ENCODE data around the gene FAM193B. TPM values are rescaled to one million over a fixed set of nuclear protein-coding genes. Genes with fewer than 3 reads are reported as not detected.

The FAM193B gene
- total and polyA plus RNA-seq, 4 experiments from 2014 or later: 1.9 to 252 (median 120) TPM

DNA sequence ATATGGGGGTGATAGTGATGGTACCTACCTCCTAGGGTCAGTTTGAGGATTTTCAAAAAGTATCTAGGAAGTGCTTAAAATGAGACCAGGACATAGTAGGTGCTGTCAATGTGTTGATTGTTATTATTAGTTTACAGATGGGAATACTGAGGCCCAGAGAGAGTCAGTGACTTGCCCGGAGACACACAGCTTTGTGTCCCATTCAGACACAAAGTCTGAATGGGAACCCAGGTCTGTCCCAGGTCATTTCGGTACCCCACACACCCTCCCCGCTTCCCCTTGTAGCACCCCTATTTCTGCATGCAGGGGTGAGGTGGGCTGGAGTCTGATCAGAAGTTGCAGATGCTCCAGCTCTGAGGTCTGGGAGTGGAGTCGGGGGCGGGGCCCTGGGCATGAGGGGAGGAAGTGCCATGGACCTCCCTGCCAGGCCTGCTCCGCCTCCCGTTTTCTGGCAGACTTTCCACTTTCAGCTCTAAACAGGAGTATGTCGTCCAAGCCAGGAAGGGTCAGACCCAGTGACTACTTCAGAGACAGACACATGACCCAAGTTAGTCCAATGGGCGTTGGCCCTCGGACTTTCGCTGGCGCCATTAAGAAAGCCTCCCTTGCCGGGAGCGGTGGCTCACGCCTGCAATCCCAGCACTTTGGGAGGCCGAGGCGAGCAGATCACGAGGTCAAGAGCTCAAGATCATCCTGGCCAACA, 77.7 kb downstream of the FAM193B start:
- Mint-ChIP-seq H3K4me3 (peak overlapping the region in 2 of 8 donors; percentile 26 to 76), H3K4me1 (peaks cover 2 to 33% (median 12%) of the 10 kb centered on the region in 4 donors)

DNA sequence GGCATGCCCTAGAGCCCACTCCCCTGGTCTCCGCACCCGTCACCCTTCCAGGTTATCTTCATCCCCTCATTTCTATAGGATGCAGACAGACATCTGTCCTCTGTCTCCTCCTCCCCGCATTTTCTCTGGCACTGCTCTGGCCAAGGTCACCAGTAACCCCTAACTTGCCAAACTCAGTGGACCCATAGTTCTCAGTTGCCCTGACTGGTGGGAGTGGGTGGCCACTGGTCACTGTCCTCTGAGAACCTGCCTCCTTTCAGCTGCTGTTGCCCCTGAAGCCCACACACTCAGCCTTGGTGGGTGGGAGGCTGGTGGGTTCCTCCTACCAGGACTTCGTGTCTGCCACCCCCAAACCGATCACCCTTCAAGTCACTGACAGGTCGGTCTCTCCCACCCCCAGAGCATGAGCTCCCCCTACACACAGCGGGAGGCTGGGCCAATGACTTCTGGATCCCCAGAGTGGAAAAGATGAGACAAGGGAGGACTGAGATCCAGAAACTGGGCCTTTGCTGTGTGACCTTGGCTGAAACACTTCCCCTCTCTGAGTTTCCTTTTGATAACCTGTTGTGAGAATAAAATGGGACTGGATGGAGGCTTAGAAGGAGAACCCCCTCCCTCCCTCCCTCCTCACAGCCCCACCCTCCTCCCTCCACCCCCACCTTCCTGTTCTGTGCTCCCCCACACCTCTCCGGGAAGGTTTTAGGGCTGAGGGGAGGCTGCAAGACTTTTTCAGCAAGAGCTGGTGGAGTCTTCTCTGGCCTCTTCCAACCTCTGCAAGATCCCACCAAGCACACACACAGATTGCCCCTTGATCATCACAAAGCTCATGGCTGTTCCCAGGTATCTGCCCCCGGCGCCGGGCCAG, 78.6 kb downstream of the FAM193B start:
- intact Hi-C loops (cut with micrococcal nuclease): loop anchor here (2.0 kb wide), 1 partner anchor 21 kb away; the partner anchor contains the start of gene PDLIM7

More for the DNA sequence above, 77.7 kb downstream of the FAM193B start:
- Histone ChIP-seq H3K4me3 (ENCODE audit: low read length in 2 of 2) (no peak overlapping the region), H3K27me3 (ENCODE audit: insufficient read depth, low read length) (peaks cover 3% of the 10 kb centered on the region), H3K36me3 (ENCODE audit: insufficient read depth, low read length) (no peaks in the 10 kb centered on the region), H3K27ac (ENCODE audit: low read depth, low read length) (no peak overlapping the region), H3K4me1 (ENCODE audit: insufficient read depth, low read length) (peaks cover 5% of the 10 kb centered on the region), H3K9me3 (ENCODE audit: control insufficient read depth in 1 of 2, low read length in 2 of 2) (no peaks in the 10 kb centered on the region)
- CTCF ChIA-PET (ENCODE audit: partially characterized antibody): interaction anchor here (0.9 to 1.7 kb wide), 5 partner anchors 21 to 167 kb away, joined by 3 to 6 read pairs (median 5); partner anchors contain the start of gene PDLIM7
- no peak overlapping the region for H3K27ac Mint-ChIP-seq
- POLR2A ChIA-PET (ENCODE audit: partially characterized antibody): interaction anchor here (0.7 to 1.5 kb wide), 2 partner anchors 12 to 21 kb away, joined by 3 read pairs; partner anchors contain the start of gene PDLIM7
- no peaks in the 10 kb centered on the region for H3K36me3 Mint-ChIP-seq
- H3K9me3 Mint-ChIP-seq: no peaks in the 10 kb centered on the region
- peaks cover 0 to 5% of the 10 kb centered on the region in 2 donors for H3K27me3 Mint-ChIP-seq
- intact Hi-C loops (cut with micrococcal nuclease): no loop called here
- no peak for DNase-seq

DNA sequence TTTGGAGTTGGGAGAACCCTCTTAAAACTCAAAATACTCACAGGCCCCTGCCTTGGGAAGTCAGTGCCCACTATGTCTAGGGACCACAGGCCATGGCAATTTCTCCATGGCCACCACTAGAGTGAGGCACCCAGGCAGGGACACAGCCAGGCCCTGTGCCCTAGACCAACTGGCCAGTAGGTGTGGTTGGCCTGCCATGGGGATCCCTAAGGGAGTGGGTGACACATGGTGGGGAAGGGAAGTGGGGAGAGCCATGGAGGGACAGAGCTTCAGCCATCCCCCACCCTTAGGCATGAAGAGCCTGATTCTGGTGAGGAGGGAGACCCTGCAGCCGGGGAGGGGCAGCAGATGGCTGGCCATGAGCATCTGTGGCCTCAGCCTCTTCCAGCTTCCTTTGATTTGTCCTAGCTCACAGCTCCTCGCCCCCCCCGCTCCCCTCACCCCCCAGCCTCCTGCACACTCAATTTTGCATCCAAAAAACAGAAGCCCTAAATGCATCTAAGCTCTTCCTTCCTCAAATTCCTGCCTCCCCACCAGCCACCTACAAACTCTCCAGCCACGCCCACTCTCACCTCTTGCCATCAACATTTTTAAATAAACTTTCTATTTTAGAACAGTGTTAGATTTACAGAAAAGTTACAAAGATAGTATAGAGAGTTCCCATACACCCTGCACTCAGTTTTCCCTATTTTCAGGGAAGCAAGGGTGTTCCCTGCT, 79.4 kb downstream of the FAM193B start:
- Histone ChIP-seq H3K4me3 (ENCODE audit: low read length in 2 of 2) (no peak overlapping the region), H3K9me3 (ENCODE audit: control insufficient read depth in 1 of 2, low read length in 2 of 2) (no peaks in the 10 kb centered on the region), H3K27ac (ENCODE audit: low read depth, low read length) (no peak overlapping the region), H3K4me1 (ENCODE audit: insufficient read depth, low read length) (peaks cover 5% of the 10 kb centered on the region), H3K36me3 (ENCODE audit: insufficient read depth, low read length) (no peaks in the 10 kb centered on the region), H3K27me3 (ENCODE audit: insufficient read depth, low read length) (peaks cover 3% of the 10 kb centered on the region)
- Mint-ChIP-seq H3K4me1 (peaks cover 2 to 33% (median 12%) of the 10 kb centered on the region in 4 donors), H3K27me3 (peaks cover 0 to 5% of the 10 kb centered on the region in 2 donors), H3K4me3 (peak overlapping the region in 5 of 8 donors; percentile 62 to 84 (median 74)), H3K9me3 (no peaks in the 10 kb centered on the region), H3K27ac (peak overlapping the region in 3 of 7 donors; percentile 4 to 65 (median 17)), H3K36me3 (no peaks in the 10 kb centered on the region)
- DNase-seq: no peak
- ChIA-PET CTCF (ENCODE audit: partially characterized antibody) (interaction anchor here (1.1 to 2.2 kb wide), 2 partner anchors 20 to 26 kb away, joined by 3 to 9 read pairs; no protein-coding TSS in a partner anchor), POLR2A (ENCODE audit: partially characterized antibody) (no interaction called here)
- intact Hi-C loops (cut with micrococcal nuclease): loop anchor here (2.0 kb wide), 1 partner anchor 22 kb away; the partner anchor contains the start of gene PDLIM7

More for the DNA sequence above, 78.6 kb downstream of the FAM193B start:
- Mint-ChIP-seq H3K9me3 (no peaks in the 10 kb centered on the region), H3K4me3 (peak overlapping the region in 6 of 8 donors; percentile 9 to 76 (median 29)), H3K36me3 (no peaks in the 10 kb centered on the region), H3K4me1 (peaks cover 2 to 33% (median 12%) of the 10 kb centered on the region in 4 donors), H3K27ac (peak overlapping the region in 1 of 7 donors; percentile 42), H3K27me3 (peaks cover 0 to 5% of the 10 kb centered on the region in 2 donors)
- Histone ChIP-seq H3K27ac (ENCODE audit: low read depth, low read length) (no peak overlapping the region), H3K36me3 (ENCODE audit: insufficient read depth, low read length) (no peaks in the 10 kb centered on the region), H3K27me3 (ENCODE audit: insufficient read depth, low read length) (peaks cover 3% of the 10 kb centered on the region), H3K4me1 (ENCODE audit: insufficient read depth, low read length) (peaks cover 5% of the 10 kb centered on the region), H3K9me3 (ENCODE audit: control insufficient read depth in 1 of 2, low read length in 2 of 2) (no peaks in the 10 kb centered on the region), H3K4me3 (ENCODE audit: low read length in 2 of 2) (no peak overlapping the region)
- POLR2A ChIA-PET (ENCODE audit: partially characterized antibody): interaction anchor here (0.7 to 1.5 kb wide), 2 partner anchors 11 to 22 kb away, joined by 3 read pairs; partner anchors contain the start of gene PDLIM7
- CTCF ChIA-PET (ENCODE audit: partially characterized antibody): interaction anchor here (0.9 to 2.2 kb wide), 3 partner anchors 22 to 166 kb away, joined by 3 to 9 read pairs (median 6); partner anchors contain the start of gene PDLIM7
- no peak for DNase-seq

DNA sequence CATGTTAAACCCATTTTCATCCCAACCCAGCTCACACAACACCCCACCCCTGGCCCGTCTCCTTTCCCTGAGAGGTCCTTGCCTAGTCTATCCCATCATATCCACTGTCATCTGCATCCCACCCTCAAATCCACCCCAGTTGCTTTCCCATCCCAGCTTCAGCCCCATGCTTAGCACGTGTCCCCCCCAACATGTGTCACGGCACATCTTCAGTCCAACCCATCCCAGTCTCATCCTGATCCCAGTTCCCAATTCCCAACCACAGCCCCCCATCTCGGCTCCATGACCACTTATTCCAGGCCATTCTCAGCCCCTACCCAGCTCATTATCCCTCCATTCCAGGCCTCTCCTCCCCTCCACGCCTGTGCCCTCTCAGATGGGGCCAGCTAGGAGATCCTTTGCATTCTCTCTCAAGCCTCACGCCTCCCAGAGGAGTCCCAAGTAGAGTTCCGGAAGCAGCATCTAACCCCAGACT, 80.3 kb downstream of the FAM193B start:
- DNase-seq: no peak
- intact Hi-C loops (cut with micrococcal nuclease): loop anchor here (2.0 kb wide), 1 partner anchor 23 kb away; the partner anchor contains the start of gene PDLIM7
- H3K4me3 Mint-ChIP-seq: peak overlapping the region; percentile 62 to 84 (median 74)
- Histone ChIP-seq H3K4me1 (ENCODE audit: insufficient read depth, low read length) (peaks cover 5% of the 10 kb centered on the region), H3K27ac (ENCODE audit: low read depth, low read length) (no peak overlapping the region), H3K27me3 (ENCODE audit: insufficient read depth, low read length) (peaks cover 3% of the 10 kb centered on the region), H3K36me3 (ENCODE audit: insufficient read depth, low read length) (no peaks in the 10 kb centered on the region), H3K9me3 (ENCODE audit: control insufficient read depth in 1 of 2, low read length in 2 of 2) (no peaks in the 10 kb centered on the region), H3K4me3 (ENCODE audit: low read length in 2 of 2) (no peak overlapping the region)
- ChIA-PET POLR2A (ENCODE audit: partially characterized antibody) (no interaction called here), CTCF (ENCODE audit: partially characterized antibody) (interaction anchor here (1.1 to 2.2 kb wide), 3 partner anchors 19 to 83 kb away, joined by 3 to 9 read pairs (median 3); no protein-coding TSS in a partner anchor)
- no peaks in the 10 kb centered on the region for H3K9me3 Mint-ChIP-seq
- H3K36me3 Mint-ChIP-seq: no peaks in the 10 kb centered on the region
- peak overlapping the region in 3 of 7 donors; percentile 17 to 65 (median 60) for H3K27ac Mint-ChIP-seq
- peaks cover 2 to 28% (median 11%) of the 10 kb centered on the region in 4 donors for H3K4me1 Mint-ChIP-seq
- H3K27me3 Mint-ChIP-seq: peaks cover 0 to 5% of the 10 kb centered on the region in 2 donors

DNA sequence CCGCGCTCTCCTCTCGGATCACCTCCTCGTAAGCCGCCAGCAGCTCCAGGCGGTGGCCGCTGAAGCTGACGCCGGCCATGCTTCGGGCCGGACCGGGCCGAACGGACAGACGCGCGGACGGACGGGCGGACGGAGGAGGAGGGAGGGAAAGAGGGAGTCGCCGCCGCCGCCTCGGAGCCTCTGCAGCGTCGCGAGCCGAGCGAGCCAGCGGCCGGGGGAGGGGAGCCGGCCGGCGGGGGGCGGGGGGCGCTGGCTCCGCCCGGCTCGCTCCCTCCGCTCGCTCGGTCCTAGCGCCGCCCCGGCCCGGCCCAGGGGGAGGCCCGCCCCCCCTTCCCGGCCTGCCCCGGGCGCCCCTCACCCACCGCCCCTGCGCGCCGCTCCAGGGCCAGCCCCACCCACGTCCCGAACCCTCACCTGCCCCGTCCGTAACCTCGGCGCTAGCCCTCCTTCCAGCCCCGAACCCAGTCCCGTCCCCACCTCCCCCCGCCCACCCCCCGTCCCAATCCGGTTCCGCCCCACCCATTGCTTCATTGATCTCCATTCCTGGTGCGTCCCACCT, 80.8 kb downstream of the FAM193B start, which contains the start of gene DBN1:
TSS of gene DBN1 (minus strand) at position 192 of the 559 bp plus-strand sequence. CDS start at position 79, 113 bp downstream.
- Mint-ChIP-seq H3K4me1 (peaks cover 0 to 25% (median 10%) of the 10 kb centered on the region in 4 donors), H3K36me3 (no peaks in the 10 kb centered on the region), H3K27ac (peak within 1 kb of the TSS in 3 of 7 donors; percentile 17 to 65 (median 60)), H3K27me3 (peaks cover 0 to 5% of the 10 kb centered on the region in 2 donors), H3K4me3 (peak within 1 kb of the TSS; percentile 67 to 84 (median 78)), H3K9me3 (no peaks in the 10 kb centered on the region)
- intact Hi-C loops (cut with micrococcal nuclease): loop anchor here (2.0 kb wide), 1 partner anchor 23 kb away; the partner anchor contains the start of gene PDLIM7
- peak within 1 kb of the TSS in 1 of 2 donors; percentile 17 for H3K4me3 ChIP-seq (ENCODE audit: low read length in 2 of 2)
- no peak for DNase-seq
- no peak within 1 kb of the TSS for H3K27ac ChIP-seq (ENCODE audit: low read depth, low read length)
- H3K9me3 ChIP-seq (ENCODE audit: control insufficient read depth in 1 of 2, low read length in 2 of 2): no peaks in the 10 kb centered on the region
- peaks cover 3% of the 10 kb centered on the region for H3K27me3 ChIP-seq (ENCODE audit: insufficient read depth, low read length)
- CTCF ChIA-PET (ENCODE audit: partially characterized antibody): interaction anchor here (1.1 to 2.2 kb wide), 3 partner anchors 18 to 83 kb away, joined by 3 to 9 read pairs (median 5); no protein-coding TSS in a partner anchor
- peaks cover 5% of the 10 kb centered on the region for H3K4me1 ChIP-seq (ENCODE audit: insufficient read depth, low read length)
- no peaks in the 10 kb centered on the region for H3K36me3 ChIP-seq (ENCODE audit: insufficient read depth, low read length)
- POLR2A ChIA-PET (ENCODE audit: partially characterized antibody): interaction anchor here (0.9 to 1.5 kb wide), 2 partner anchors 18 to 41 kb away, joined by 3 to 6 read pairs; no protein-coding TSS in a partner anchor

All from CD4-positive, alpha-beta memory T cell (primary cell).